NT2/D1 (cell line): ENCODE results near the gene BCL6B.
A peak's percentile ranks its signal among the peaks of the same experiment; 100 is the strongest.

Source experiments
- DNase-seq: peaks from one replicate; pipeline ENCODE4 v3.0.0-alpha.2; 2011; ENCODE audit warnings: low read depth, low spot score
- H3K27me3 ChIP-seq: 2 replicates; pipeline ENCODE4 v1.6.0; 2011; ENCODE audit warnings: mild to moderate bottlenecking; ENCODE audit not compliant: insufficient read length, insufficient read depth
- H3K36me3 ChIP-seq: 2 replicates; pipeline ENCODE4 v1.6.1; 2011; ENCODE audit warnings: mild to moderate bottlenecking, low read length, mixed read lengths; ENCODE audit not compliant: insufficient read depth, insufficient read length
- H3K4me1 ChIP-seq: 2 replicates; pipeline ENCODE4 v1.5.1; 2011; ENCODE audit not compliant: insufficient read depth, insufficient read length
- H3K4me3 ChIP-seq: 2 replicates; pipeline ENCODE4 v1.5.1; 2011; ENCODE audit warnings: low read depth; ENCODE audit not compliant: insufficient read length
- H3K9ac ChIP-seq: 2 replicates; pipeline ENCODE4 v1.6.0; 2011; ENCODE audit warnings: low read depth; ENCODE audit not compliant: insufficient read length
- H3K9me3 ChIP-seq: 2 replicates; pipeline ENCODE4 v1.5.1; 2011; ENCODE audit warnings: mild to moderate bottlenecking, low read length; ENCODE audit not compliant: insufficient read depth
- SUZ12 ChIP-seq: IDR thresholded peaks from 2 replicates; pipeline ENCODE4 v1.6.1; 2011; ENCODE audit not compliant: insufficient read length, insufficient read depth; ENCODE audit errors: extremely low read depth
- YY1 ChIP-seq: IDR thresholded peaks from 2 replicates; pipeline ENCODE4 v1.6.1; 2011; ENCODE audit not compliant: insufficient read length, insufficient read depth
- ZNF274 ChIP-seq: IDR thresholded peaks from 2 replicates; pipeline ENCODE4 v1.6.1; 2011; ENCODE audit warnings: mild to moderate bottlenecking, low read depth, low read length

BCL6B gene

DNA sequence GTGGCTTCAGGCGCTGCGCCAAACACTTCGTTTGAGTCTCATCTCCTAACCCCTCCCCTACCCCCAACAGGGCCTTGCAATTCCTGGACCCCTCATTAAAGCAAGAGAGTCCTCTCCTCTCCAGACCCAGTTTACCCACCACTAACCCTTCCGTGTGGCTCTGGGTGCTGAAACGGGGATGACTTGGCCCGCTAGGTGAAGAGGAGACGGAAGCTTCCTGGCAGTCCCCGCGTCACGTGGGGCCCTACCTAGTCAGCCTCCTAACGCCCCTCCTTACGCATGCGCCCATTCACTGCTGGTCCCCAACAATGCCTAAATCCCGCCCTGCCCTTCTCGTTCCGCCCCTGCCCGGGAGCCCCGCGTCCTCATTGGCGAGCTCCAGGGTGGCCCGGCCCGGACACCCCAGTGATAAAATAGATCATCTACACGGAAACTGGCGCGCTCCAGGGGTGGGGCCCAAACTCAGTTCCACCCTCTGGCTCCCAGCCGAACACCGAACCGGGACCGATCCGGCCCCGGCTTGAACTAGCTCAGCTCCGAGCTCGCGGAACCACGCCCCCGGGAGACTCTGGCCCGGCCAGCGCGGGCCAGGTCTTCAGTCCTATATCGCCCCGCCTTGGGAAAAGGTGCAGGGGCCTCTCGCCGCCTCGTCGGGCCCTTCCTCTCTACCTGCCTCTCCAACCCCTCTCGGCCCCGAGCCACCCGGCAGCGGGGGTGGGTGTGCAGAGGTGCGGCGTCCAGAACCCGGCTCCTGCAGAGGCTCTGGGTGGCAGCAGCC lies 12.9 kb downstream of the BCL6B start, which contains the start of gene SLC16A13:
Gene SLC16A13, plus strand, starts transcription at position 425 of the 778 bp plus-strand sequence. CDS start 368 bp downstream, outside the sequence.
- no peaks in the 10 kb centered on the region for H3K27me3 ChIP-seq
- H3K9me3 ChIP-seq: no peaks in the 10 kb centered on the region
- H3K4me3 ChIP-seq: peak within 1 kb of the TSS; percentile 80
- peak within 1 kb of the TSS; percentile 86 for H3K9ac ChIP-seq
- H3K4me1 ChIP-seq: peaks cover 7% of the 10 kb centered on the region
- peak; percentile 84 for DNase-seq
- no peaks in the 10 kb centered on the region for H3K36me3 ChIP-seq
- TF ChIP-seq ZNF274: no peak
- no peak for TF ChIP-seq SUZ12
- TF ChIP-seq YY1: no peak

DNA sequence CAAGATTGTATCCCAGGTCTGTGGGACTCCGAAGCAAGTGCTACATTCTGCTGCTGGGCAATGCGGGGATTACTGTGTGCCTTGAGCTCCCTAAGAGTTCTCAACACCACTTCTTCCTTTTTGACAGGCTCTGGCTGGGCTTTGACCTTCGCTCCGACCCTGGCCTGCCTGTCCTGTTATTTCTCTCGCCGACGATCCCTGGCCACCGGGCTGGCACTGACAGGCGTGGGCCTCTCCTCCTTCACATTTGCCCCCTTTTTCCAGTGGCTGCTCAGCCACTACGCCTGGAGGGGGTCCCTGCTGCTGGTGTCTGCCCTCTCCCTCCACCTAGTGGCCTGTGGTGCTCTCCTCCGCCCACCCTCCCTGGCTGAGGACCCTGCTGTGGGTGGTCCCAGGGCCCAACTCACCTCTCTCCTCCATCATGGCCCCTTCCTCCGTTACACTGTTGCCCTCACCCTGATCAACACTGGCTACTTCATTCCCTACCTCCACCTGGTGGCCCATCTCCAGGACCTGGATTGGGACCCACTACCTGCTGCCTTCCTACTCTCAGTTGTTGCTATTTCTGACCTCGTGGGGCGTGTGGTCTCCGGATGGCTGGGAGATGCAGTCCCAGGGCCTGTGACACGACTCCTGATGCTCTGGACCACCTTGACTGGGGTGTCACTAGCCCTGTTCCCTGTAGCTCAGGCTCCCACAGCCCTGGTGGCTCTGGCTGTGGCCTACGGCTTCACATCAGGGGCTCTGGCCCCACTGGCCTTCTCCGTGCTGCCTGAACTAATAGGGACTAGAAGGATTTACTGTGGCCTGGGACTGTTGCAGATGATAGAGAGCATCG lies 15.4 kb downstream of the BCL6B start:
- H3K36me3 ChIP-seq: no peaks in the 10 kb centered on the region
- no peak for TF ChIP-seq ZNF274
- no peak for TF ChIP-seq SUZ12
- no peak for TF ChIP-seq YY1
- DNase-seq: no peak
- peaks cover under 1% of the 10 kb centered on the region for H3K27me3 ChIP-seq
- no peaks in the 10 kb centered on the region for H3K9me3 ChIP-seq
- H3K4me1 ChIP-seq: peaks cover 9% of the 10 kb centered on the region
- H3K9ac ChIP-seq: peak overlapping the region; percentile 32
- no peak overlapping the region for H3K4me3 ChIP-seq

DNA sequence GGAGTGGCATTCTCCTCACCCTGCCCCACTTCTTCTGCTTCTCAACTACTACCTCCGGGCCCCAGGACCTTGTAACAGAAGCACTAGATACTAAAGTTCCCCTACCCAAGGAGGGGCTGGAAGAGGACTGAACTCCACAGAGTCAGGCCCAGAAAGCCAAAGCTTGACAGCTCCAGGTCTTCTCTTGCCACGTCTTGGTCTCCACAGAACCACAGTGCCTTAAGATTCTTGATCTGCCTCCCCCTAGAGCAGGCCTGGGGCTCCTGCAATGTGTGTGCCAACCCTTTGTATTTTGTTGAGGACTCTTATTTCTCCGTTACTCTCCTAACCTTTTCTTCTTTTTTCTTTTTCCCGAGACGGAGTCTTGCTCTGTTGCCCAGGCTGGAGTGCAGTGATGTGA lies 17.0 kb downstream of the BCL6B start:
- DNase-seq: no peak
- peaks cover 10% of the 10 kb centered on the region for H3K27me3 ChIP-seq
- no peaks in the 10 kb centered on the region for H3K36me3 ChIP-seq
- H3K4me3 ChIP-seq: no peak overlapping the region
- peaks cover 11% of the 10 kb centered on the region for H3K4me1 ChIP-seq
- TF ChIP-seq YY1 (no peak), SUZ12 (no peak), ZNF274 (no peak)
- H3K9ac ChIP-seq: no peak overlapping the region
- no peaks in the 10 kb centered on the region for H3K9me3 ChIP-seq

DNA sequence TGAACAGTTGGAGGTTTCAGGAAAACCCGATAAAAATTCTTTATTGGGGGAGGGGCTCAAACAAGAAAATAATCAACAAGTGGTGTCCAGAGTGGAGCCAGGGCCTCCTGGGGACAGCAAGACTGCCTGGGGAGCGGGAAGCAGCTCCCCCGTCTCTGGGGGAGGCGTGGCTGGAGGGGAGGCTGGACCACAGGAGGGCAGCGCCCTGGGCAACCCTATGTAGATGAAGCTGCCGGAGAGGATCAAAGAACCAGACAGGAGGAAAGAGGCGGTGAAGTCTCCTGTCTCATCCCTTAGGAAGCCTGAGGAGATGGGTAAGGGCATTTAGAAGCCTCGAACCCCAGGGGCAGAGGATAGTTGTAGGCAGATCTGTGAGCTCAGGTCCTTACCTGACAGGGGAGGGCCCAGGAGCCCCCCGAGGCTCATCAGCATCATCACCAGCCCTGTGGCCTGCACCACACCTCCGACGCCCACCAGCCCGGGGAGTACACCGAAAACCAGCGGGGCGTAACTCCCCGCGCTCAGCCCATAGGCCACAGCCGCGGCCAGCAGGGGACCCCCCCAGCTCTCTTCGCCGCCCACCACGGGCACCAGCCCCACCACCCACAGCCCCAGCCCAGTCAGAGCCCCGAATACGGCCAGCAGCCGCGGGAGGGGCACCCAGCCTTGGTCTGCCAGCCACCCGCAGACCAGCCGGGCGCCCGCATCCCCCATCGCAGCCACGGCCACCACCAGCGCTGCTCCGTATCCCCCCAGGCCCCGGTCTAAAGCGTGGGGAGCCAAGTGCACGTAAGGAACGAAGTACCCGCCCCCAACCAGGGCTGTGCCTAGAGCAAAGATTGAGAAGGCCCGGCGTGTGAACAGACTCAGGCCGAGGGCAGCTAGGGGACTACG lies 19.0 kb downstream of the BCL6B start:
- TF ChIP-seq YY1 (no peak), SUZ12 (no peak), ZNF274 (no peak)
- no peaks in the 10 kb centered on the region for H3K36me3 ChIP-seq
- peak overlapping the region; percentile 59 for H3K4me3 ChIP-seq
- peaks cover 10% of the 10 kb centered on the region for H3K27me3 ChIP-seq
- peaks cover 13% of the 10 kb centered on the region for H3K4me1 ChIP-seq
- H3K9ac ChIP-seq: peak overlapping the region; percentile 85
- H3K9me3 ChIP-seq: no peaks in the 10 kb centered on the region
- no peak for DNase-seq

DNA sequence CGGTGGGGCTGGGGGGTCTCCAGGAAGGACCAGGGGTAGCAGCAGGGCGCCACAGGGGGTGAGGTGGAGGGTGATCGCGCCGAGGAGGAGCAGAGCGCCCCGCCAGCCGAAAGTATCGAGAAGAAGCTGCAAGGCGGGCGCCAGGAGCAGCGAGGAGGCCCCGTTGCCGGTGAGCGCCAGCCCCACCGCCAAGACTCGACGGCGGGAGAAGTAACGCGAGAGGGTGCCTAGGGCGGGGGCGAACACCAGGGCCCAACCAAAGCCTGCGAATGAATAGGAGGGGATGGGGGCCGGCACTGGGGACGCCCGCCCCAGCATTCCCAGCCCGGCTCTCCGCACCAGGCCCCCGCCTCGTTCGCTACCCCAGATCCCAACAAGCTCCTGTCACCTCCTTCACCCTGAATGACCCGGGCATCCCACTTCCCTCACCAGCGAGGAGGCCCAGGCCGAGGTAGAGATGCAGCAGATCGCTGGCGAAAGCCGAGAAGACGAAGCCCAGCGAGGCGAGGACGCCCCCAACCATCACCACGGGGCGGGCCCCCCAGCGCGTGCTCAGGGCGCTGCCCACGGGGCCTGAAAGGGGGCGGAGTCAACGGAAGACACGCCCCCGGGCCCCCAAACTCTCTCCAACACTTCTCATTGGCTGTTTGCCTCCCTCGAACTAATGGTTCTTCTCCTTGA lies 19.8 kb downstream of the BCL6B start:
- Histone ChIP-seq H3K4me3 (peak overlapping the region; percentile 59), H3K36me3 (no peaks in the 10 kb centered on the region), H3K4me1 (peaks cover 13% of the 10 kb centered on the region), H3K9me3 (no peaks in the 10 kb centered on the region), H3K27me3 (peaks cover 10% of the 10 kb centered on the region), H3K9ac (peak overlapping the region; percentile 85)
- no peak for DNase-seq
- TF ChIP-seq YY1: no peak
- no peak for TF ChIP-seq SUZ12
- TF ChIP-seq ZNF274: no peak

DNA sequence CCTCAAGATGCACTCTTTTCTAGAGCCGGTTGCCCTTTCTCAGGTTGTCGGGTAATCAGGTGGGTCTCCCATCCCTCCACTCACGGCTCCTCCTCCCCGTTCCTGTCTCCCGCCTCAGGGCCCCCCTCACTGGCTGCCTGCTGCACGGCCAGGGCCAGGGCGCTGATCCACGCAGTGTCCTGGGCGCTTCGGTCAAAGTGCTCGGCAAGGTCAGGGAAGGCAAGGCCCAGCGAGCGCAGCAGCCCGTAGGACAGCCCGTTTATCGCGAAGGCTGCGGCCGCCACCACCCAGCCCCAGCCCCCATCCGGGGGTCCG lies 20.3 kb downstream of the BCL6B start:
- H3K36me3 ChIP-seq: no peaks in the 10 kb centered on the region
- TF ChIP-seq ZNF274: no peak
- no peak for TF ChIP-seq SUZ12
- TF ChIP-seq YY1: no peak
- H3K27me3 ChIP-seq: peaks cover 10% of the 10 kb centered on the region
- no peak for DNase-seq
- peak overlapping the region; percentile 72 for H3K9ac ChIP-seq
- no peaks in the 10 kb centered on the region for H3K9me3 ChIP-seq
- peak overlapping the region; percentile 59 for H3K4me3 ChIP-seq
- peaks cover 12% of the 10 kb centered on the region for H3K4me1 ChIP-seq
